Prostate gland (tissue), 2 donors: ENCODE data around the gene ADISSP. TPM values are rescaled to one million over a fixed set of nuclear protein-coding genes. Genes with fewer than 3 reads are reported as not detected.

Experiments
- DNase-seq: peaks from one replicate; pipeline ENCODE4 v3.0.0-alpha.2; 2019; ENCODE audit warnings: low spot score
- H3K27ac ChIP-seq, 2 donors: fragments of 200-600 bp; sonication (generic); 2 replicates each; pipeline ENCODE4 v1.5.1; 2017 to 2019
- H3K27me3 ChIP-seq: fragments of 200-600 bp; sonication (generic); replicated peaks from 2 replicates; pipeline ENCODE4 v1.5.1; 2019; ENCODE audit not compliant: insufficient read depth
- H3K36me3 ChIP-seq, 2 donors: fragments of 200-600 bp; sonication (generic); 1 replicate in 1 of 2; 2 replicates in 1 of 2; pipeline versions ENCODE4 v1.5.1 to v1.8.1; 2017 to 2019
- H3K4me1 ChIP-seq: fragments of 200-600 bp; sonication (generic); replicated peaks from 2 replicates; pipeline ENCODE4 v1.5.1; 2019
- H3K4me3 ChIP-seq, 2 donors: fragments of 200-600 bp; sonication (generic); 2 replicates each; pipeline ENCODE4 v1.5.1; 2017 to 2019
- H3K9me3 ChIP-seq: fragments of 200-600 bp; sonication (generic); 2 replicates; pipeline ENCODE4 v1.5.1; 2017
- CTCF ChIP-seq, 4 experiments: fragments of 200-600 bp in 2 of 4; fragments of 450-650 bp in 2 of 4; sonication (generic) in 2 of 4; IDR thresholded peaks; 1 replicate in 3 of 4; 2 replicates in 1 of 4; pipeline ENCODE4 v1.5.1; 2016 to 2019; ENCODE audit warnings: antibody characterized with exemption in 4 of 4, mild to moderate bottlenecking in 2 of 4, moderate library complexity in 2 of 4
- POLR2A ChIP-seq: fragments of 450-650 bp; IDR thresholded peaks from one replicate; pipeline ENCODE4 v1.6.1; 2016; ENCODE audit warnings: antibody characterized with exemption, mild to moderate bottlenecking
- POLR2AphosphoS5 ChIP-seq: sonication (generic); formaldehyde crosslinking; IDR thresholded peaks from one replicate; pipeline ENCODE4 v1.6.1; 2017; ENCODE audit warnings: antibody characterized with exemption
- WGBS: methylation state at CpG from one replicate; pipeline ENCODE4 v1.1.5; 2018; 5-methylcytosine and 5-hydroxymethylcytosine counted together
- intact Hi-C: fragments of 100-400 bp; cut with DNase I; formaldehyde crosslinking; loops from one replicate; pipeline ENCODE4 v1.14.2; 2022
- total RNA-seq, 2 donors: library from RNA; depleted of rRNA; stranded (reverse); fragments of >200 nt; gene quantifications; one replicate each; pipeline ENCODE4 v1.1.0, GENCODE V29; 2016

The ADISSP gene
- total RNA-seq, 2 donors from 2014 or later = 11.8 to 14.6 TPM

- 91% methylated on average over 4 of the region's 4 CpGs for WGBS
- Histone ChIP-seq H3K27me3 (no peaks in the 10 kb centered on the region), H3K9me3 (no peaks in the 10 kb centered on the region), H3K36me3 (no peaks in the 10 kb centered on the region), H3K4me1 (no peaks in the 10 kb centered on the region), H3K4me3 (no peak overlapping the region), H3K27ac (no peak overlapping the region)
- TF ChIP-seq POLR2AphosphoS5 = no peak
- TF ChIP-seq POLR2A = no peak
- no peak for TF ChIP-seq CTCF (IDR thresholded peaks at IDR 0.05)
- DNase-seq = no peak
- intact Hi-C loops = loop anchor here (5.0 kb wide), 1 partner anchor 58 kb away; no protein-coding TSS in a partner anchor
These were observed 8.0 kb upstream of the ADISSP start for GRCh38 chr20:3775457-3776108.

GRCh38 chr20:3771552-3772058 is 4.1 kb upstream of the ADISSP start:
- intact Hi-C loops = no loop called here
- TF ChIP-seq POLR2AphosphoS5 (no peak), POLR2A (no peak)
- no peak for DNase-seq

GRCh38 chr20:3768342-3769130 is 983 bp upstream of the ADISSP start:
- H3K4me3 ChIP-seq = peak overlapping the region; percentile 53 to 54
- WGBS = 2% methylated on average over 47 of the region's 51 CpGs
- no peaks in the 10 kb centered on the region for H3K4me1 ChIP-seq
- intact Hi-C loops = loop anchor here (5.0 kb wide), 1 partner anchor 91 kb away; no protein-coding TSS in a partner anchor
- peak overlapping the region; percentile 81 to 88 for H3K27ac ChIP-seq
- no peaks in the 10 kb centered on the region for H3K9me3 ChIP-seq
- DNase-seq = peak; percentile 47
- no peaks in the 10 kb centered on the region for H3K27me3 ChIP-seq
- H3K36me3 ChIP-seq = no peaks in the 10 kb centered on the region
- peak in 3 of 4 experiments; percentile 17 to 47 (median 44) for TF ChIP-seq CTCF (IDR thresholded peaks at IDR 0.05)
- TF ChIP-seq POLR2A = no peak
- no peak for TF ChIP-seq POLR2AphosphoS5

More at GRCh38 chr20:3771552-3772058, 4.1 kb upstream of the ADISSP start:
- Histone ChIP-seq H3K36me3 (no peaks in the 10 kb centered on the region), H3K27me3 (no peaks in the 10 kb centered on the region), H3K4me3 (no peak overlapping the region), H3K4me1 (no peaks in the 10 kb centered on the region), H3K27ac (no peak overlapping the region), H3K9me3 (no peaks in the 10 kb centered on the region)
- WGBS = 83% methylated on average over 7 of the region's 7 CpGs

GRCh38 chr20:3767110-3767426 is 485 bp downstream of the ADISSP start:
- Histone ChIP-seq H3K27ac (no peak overlapping the region), H3K36me3 (no peaks in the 10 kb centered on the region), H3K27me3 (no peaks in the 10 kb centered on the region), H3K4me1 (no peaks in the 10 kb centered on the region), H3K4me3 (peak overlapping the region; percentile 53 to 54), H3K9me3 (no peaks in the 10 kb centered on the region)
- no peak for DNase-seq
- WGBS = 0% methylated on average over 21 of the region's 21 CpGs
- intact Hi-C loops = loop anchor here (5.0 kb wide), 1 partner anchor 90 kb away; no protein-coding TSS in a partner anchor
- TF ChIP-seq CTCF (IDR thresholded peaks at IDR 0.05) (no peak), POLR2AphosphoS5 (no peak)

- no peak for DNase-seq
- H3K4me1 ChIP-seq = no peaks in the 10 kb centered on the region
- TF ChIP-seq POLR2AphosphoS5 = no peak
- no peak for TF ChIP-seq POLR2A
- no peak for TF ChIP-seq CTCF (IDR thresholded peaks at IDR 0.05)
- no peaks in the 10 kb centered on the region for H3K9me3 ChIP-seq
- peak overlapping the region; percentile 53 to 54 for H3K4me3 ChIP-seq
- no peaks in the 10 kb centered on the region for H3K36me3 ChIP-seq
- no peaks in the 10 kb centered on the region for H3K27me3 ChIP-seq
- 18% methylated on average over 9 of the region's 9 CpGs for WGBS
- intact Hi-C loops = loop anchor here (5.0 kb wide), 1 partner anchor 89 kb away; no protein-coding TSS in a partner anchor
- H3K27ac ChIP-seq = no peak overlapping the region
These were observed 987 bp downstream of the ADISSP start for GRCh38 chr20:3766422-3767109.
